H1 (cell line): ENCODE measurements around the gene FSTL4. TPM values are rescaled to one million over a fixed set of nuclear protein-coding genes. Genes with fewer than 3 reads are reported as not detected.
A peak's percentile ranks its signal among the peaks of the same experiment; 100 is the strongest.

Experiments used
- CTCF ChIA-PET: fragments of 300-600 bp; sonication (Branson Sonifier 250); formaldehyde crosslinking; loops from one replicate; lab custom pipeline; 2021; ENCODE audit not compliant: partially characterized antibody; lab: Charles Lee
- POLR2A ChIA-PET: fragments of 300-600 bp; sonication (Branson Sonifier 250); formaldehyde crosslinking; loops from one replicate; lab custom pipeline; 2021; ENCODE audit warnings: inconsistent platforms; ENCODE audit not compliant: partially characterized antibody; lab: Charles Lee
- DNase-seq, 2 experiments: peaks; one replicate each; pipeline versions ENCODE4 v3.0.0 to v3.0.0-alpha.2; 2010 to 2022; ENCODE audit warnings: low spot score in 2 of 2, low read depth in 1 of 2, mixed read lengths in 1 of 2
- FAIRE-seq: peaks from 2 replicates; lab custom pipeline; 2011; peaks lifted over from hg19 to GRCh38; lab: Jason Lieb, UNC
- H2AFZ ChIP-seq: 2 replicates; pipeline ENCODE4 v1.8.1; 2012; ENCODE audit warnings: low read length, inconsistent platforms
- H2AK5ac ChIP-seq: 2 replicates; pipeline ENCODE4 v1.6.1; 2013; ENCODE audit warnings: low read depth, low read length
- H2BK120ac ChIP-seq: replicated peaks from 2 replicates; pipeline ENCODE3; 2013; ENCODE audit warnings: low read depth, low read length, inconsistent platforms
- H2BK12ac ChIP-seq: 2 replicates; pipeline ENCODE4 v1.6.1; 2013; ENCODE audit warnings: low read depth, low read length
- H2BK15ac ChIP-seq: 2 replicates; pipeline ENCODE4 v1.6.1; 2013; ENCODE audit warnings: low read length
- H2BK20ac ChIP-seq: 2 replicates; pipeline ENCODE4 v1.6.1; 2013; ENCODE audit warnings: low read length
- H2BK5ac ChIP-seq: 2 replicates; pipeline ENCODE4 v1.6.1; 2013; ENCODE audit warnings: low read depth, low read length
- H3K14ac ChIP-seq: 2 replicates; pipeline ENCODE4 v1.6.1; 2013; ENCODE audit warnings: inconsistent platforms; ENCODE audit not compliant: insufficient read length
- H3K18ac ChIP-seq: 2 replicates; pipeline ENCODE4 v1.6.1; 2013; ENCODE audit warnings: low read length; ENCODE audit errors: extremely low read depth
- H3K23ac ChIP-seq: 2 replicates; pipeline ENCODE4 v1.6.1; 2013; ENCODE audit warnings: inconsistent platforms; ENCODE audit not compliant: insufficient read length
- H3K23me2 ChIP-seq: 2 replicates; pipeline ENCODE4 v1.6.1; 2013; ENCODE audit warnings: low read depth, low read length
- H3K27ac ChIP-seq: 2 replicates; pipeline ENCODE4 v1.6.1; 2011; ENCODE audit warnings: low read depth, low read length, inconsistent platforms
- H3K27me3 ChIP-seq, 4 experiments: replicated peaks in 1 of 4; 1 replicate in 1 of 4; 2 replicates in 3 of 4; pipeline versions ENCODE4 v1.6.1 to v1.8.1; 2011 to 2013; ENCODE audit warnings: low read length in 3 of 4, mild to moderate bottlenecking in 3 of 4, inconsistent platforms in 2 of 4, mixed read lengths in 2 of 4, moderate library complexity in 1 of 4; ENCODE audit not compliant: control insufficient read depth in 3 of 4, insufficient read depth in 3 of 4; ENCODE audit errors: extremely low read depth in 1 of 4
- H3K36me3 ChIP-seq, 4 experiments: 2 replicates each; pipeline versions ENCODE4 v1.6.1 to v1.8.1; 2011 to 2013; ENCODE audit warnings: mild to moderate bottlenecking in 4 of 4, low read length in 3 of 4, moderate library complexity in 2 of 4, control low read depth in 1 of 4, inconsistent platforms in 1 of 4; ENCODE audit not compliant: insufficient read depth in 4 of 4, control insufficient read depth in 2 of 4
- H3K4ac ChIP-seq: replicated peaks from 2 replicates; pipeline ENCODE3; 2013; ENCODE audit warnings: low read length, low read depth, mixed read lengths, inconsistent platforms; ENCODE audit not compliant: insufficient read length
- H3K4me1 ChIP-seq, 4 experiments: replicated peaks in 1 of 4; 1 replicate in 1 of 4; 2 replicates in 3 of 4; pipeline versions ENCODE4 v1.6.1 to v1.8.1; 2011 to 2013; ENCODE audit warnings: low read length in 3 of 4, inconsistent platforms in 2 of 4, mixed read lengths in 1 of 4; ENCODE audit not compliant: insufficient read depth in 4 of 4, control insufficient read depth in 3 of 4
- H3K4me2 ChIP-seq, 2 experiments: 2 replicates each; pipeline versions ENCODE4 v1.6.1 to v1.8.1; 2011 to 2013; ENCODE audit warnings: low read depth in 2 of 2, low read length in 2 of 2, control low read depth in 1 of 2, inconsistent platforms in 1 of 2, mild to moderate bottlenecking in 1 of 2; ENCODE audit not compliant: insufficient read depth in 1 of 2
- H3K4me3 ChIP-seq, 4 experiments: fragments of 200-600, 300-600 bp in 1 of 4; sonication (generic), shearing (Covaris generic), sonication (Bioruptor Twin) in 1 of 4; 2 replicates each; pipeline versions ENCODE4 v1.5.1 to v1.8.1; 2011 to 2016; ENCODE audit warnings: low read length in 4 of 4, low read depth in 3 of 4, control low read depth in 2 of 4, inconsistent platforms in 2 of 4, mild to moderate bottlenecking in 2 of 4, mixed read lengths in 1 of 4, moderate library complexity in 1 of 4; ENCODE audit not compliant: insufficient read depth in 2 of 4; ENCODE audit errors: extremely low read depth in 1 of 4
- H3K56ac ChIP-seq: replicated peaks from 2 replicates; pipeline ENCODE3; 2013; ENCODE audit warnings: low read depth, mild to moderate bottlenecking, mixed read lengths, low read length, inconsistent platforms; ENCODE audit not compliant: insufficient read length
- H3K79me1 ChIP-seq: 2 replicates; pipeline ENCODE4 v1.6.1; 2013; ENCODE audit warnings: low read depth, low read length, control low read depth
- H3K79me2 ChIP-seq, 2 experiments: 2 replicates each; pipeline versions ENCODE4 v1.6.1 to v1.8.1; 2012 to 2013; ENCODE audit warnings: low read length in 2 of 2, mild to moderate bottlenecking in 2 of 2, inconsistent platforms in 1 of 2; ENCODE audit not compliant: insufficient read depth in 2 of 2, control insufficient read depth in 1 of 2
- H3K9ac ChIP-seq, 4 experiments: replicated peaks in 1 of 4; 1 replicate in 1 of 4; 2 replicates in 3 of 4; pipeline versions ENCODE4 v1.6.1 to v1.8.1; 2011 to 2013; ENCODE audit warnings: low read depth in 3 of 4, low read length in 3 of 4, control low read depth in 2 of 4, mild to moderate bottlenecking in 2 of 4, moderate library complexity in 2 of 4, inconsistent platforms in 1 of 4; ENCODE audit errors: extremely low read depth in 1 of 4
- H3K9me3 ChIP-seq, 2 experiments: 2 replicates each; pipeline versions ENCODE4 v1.6.1 to v1.8.1; 2012 to 2013; ENCODE audit warnings: mild to moderate bottlenecking in 2 of 2, moderate library complexity in 2 of 2, control low read depth in 1 of 2, inconsistent platforms in 1 of 2, low read depth in 1 of 2, low read length in 1 of 2, mixed read lengths in 1 of 2; ENCODE audit not compliant: insufficient read depth in 2 of 2
- H4K20me1 ChIP-seq, 2 experiments: replicated peaks in 1 of 2; 2 replicates each; pipeline versions ENCODE3 to v1.8.1; 2011 to 2013; ENCODE audit warnings: inconsistent platforms in 2 of 2, low read length in 2 of 2, mild to moderate bottlenecking in 1 of 2; ENCODE audit not compliant: insufficient read depth in 2 of 2, control insufficient read depth in 1 of 2
- H4K5ac ChIP-seq: 2 replicates; pipeline ENCODE4 v1.6.1; 2013; ENCODE audit warnings: low read length, low read depth, mixed read lengths, inconsistent platforms; ENCODE audit not compliant: insufficient read length
- H4K8ac ChIP-seq: 2 replicates; pipeline ENCODE4 v1.8.0; 2013; ENCODE audit warnings: mild to moderate bottlenecking, moderate library complexity, low read length, inconsistent platforms; ENCODE audit not compliant: insufficient read depth; ENCODE audit errors: extremely low read depth
- H4K91ac ChIP-seq: replicated peaks from 2 replicates; pipeline ENCODE3; 2013; ENCODE audit warnings: low read length, mixed read lengths, inconsistent platforms; ENCODE audit not compliant: insufficient read length
- POU5F1 ChIP-seq: IDR thresholded peaks from 2 replicates; pipeline ENCODE4 v1.6.1; 2011; ENCODE audit warnings: low read depth, mild to moderate bottlenecking, low read length, moderate library complexity
- RFX5 ChIP-seq: IDR thresholded peaks from 2 replicates; pipeline ENCODE4 v1.6.1; 2011; ENCODE audit warnings: low read depth, low read length, improper control_type of control experiment, borderline replicate concordance
- RNF2 ChIP-seq: fragments of 200-900, 300-1000 bp; sonication (generic); IDR thresholded peaks from 2 replicates; pipeline ENCODE4 v1.7.1; 2016; ENCODE audit warnings: borderline replicate concordance, low read depth, mild to moderate bottlenecking, antibody characterized with exemption, low read length; ENCODE audit not compliant: poor library complexity, severe bottlenecking; ENCODE audit errors: missing control alignments
- SP2 ChIP-seq: IDR thresholded peaks from 2 replicates; pipeline ENCODE4 v1.6.1; 2012; ENCODE audit warnings: mild to moderate bottlenecking, low read length, inconsistent platforms
- TAF1 ChIP-seq: IDR thresholded peaks from 2 replicates; pipeline ENCODE4 v1.6.1; 2011; ENCODE audit warnings: mild to moderate bottlenecking, low read depth, low read length
- TCF12 ChIP-seq: IDR thresholded peaks from 2 replicates; pipeline ENCODE4 v1.6.1; 2011; ENCODE audit warnings: low read depth, mild to moderate bottlenecking, low read length
- WGBS, 2 experiments: shearing (Covaris generic) in 1 of 2; methylation state at CpG; one replicate each; pipeline versions ENCODE4 v1.1.6 to v1.1.7; 2013 to 2015; ENCODE audit warnings: low lambda C conversion rate in 2 of 2, mixed read lengths in 2 of 2, inconsistent platforms in 1 of 2, low coverage in 1 of 2, missing lambda C conversion rate in 1 of 2; ENCODE audit not compliant: insufficient replicate concordance in 2 of 2, insufficient coverage in 1 of 2, insufficient read length in 1 of 2; ENCODE audit errors: extremely low coverage in 1 of 2, missing lambda C conversion rate in 1 of 2; 5-methylcytosine and 5-hydroxymethylcytosine counted together
- polyA plus RNA-seq, 7 experiments: library from polyadenylated mRNA; depleted of rRNA in 3 of 7; stranded (reverse) in 5 of 7; unstranded in 2 of 7; fragments of >200 nt in 5 of 7; fragments of 200-250 nt in 2 of 7; gene quantifications; 1 replicate in 5 of 7; 2 replicates in 1 of 7; 4 replicates in 1 of 7; pipeline versions ENCODE4 v1.2.1 to v1.2.3, GENCODE V29; 2011 to 2013; ENCODE audit warnings: missing spikeins in 2 of 7, mixed read lengths in 2 of 7
- total RNA-seq: library from RNA; stranded (reverse); fragmentation: NEBNext Ultra II Directional; extraction: Animal tissue kit (Norgen Biotek cat#: 25700); gene quantifications from 2 replicates; pipeline ENCODE4 v1.2.1, GENCODE V29; 2021
- TF ChIP-seq, protein P1 (sequence below): IDR thresholded peaks from 2 replicates; pipeline ENCODE4 v1.6.1; 2012; ENCODE audit warnings: inconsistent platforms

Gene FSTL4
- total and polyA plus RNA-seq, 2 of the 8 experiments (the other 6 are each of a cell fraction or from before 2014, with no cell fraction given): 3.1 to 4.1 TPM

DNA sequence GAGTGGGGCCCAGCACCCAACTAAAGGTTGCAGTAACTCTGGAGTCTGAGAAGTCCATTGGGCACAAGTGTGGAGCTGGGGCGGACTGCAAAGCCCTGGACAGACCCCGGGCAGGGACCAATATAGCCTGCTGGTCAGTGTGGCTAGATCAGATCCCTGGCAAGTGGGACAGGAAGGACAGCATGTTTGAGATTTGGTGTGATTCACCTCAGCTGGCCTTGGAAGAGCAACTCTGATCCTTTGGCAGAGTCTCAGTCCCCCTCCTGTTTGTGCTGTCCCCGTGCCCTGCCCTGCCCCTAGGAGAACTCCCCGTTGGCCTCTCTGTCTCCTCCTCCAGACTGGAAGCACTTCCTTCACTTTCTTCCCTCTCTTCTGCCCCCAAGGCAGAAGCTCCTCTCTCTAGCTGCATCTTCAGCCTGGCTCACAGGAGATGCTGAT is 255.3 kb downstream of the FSTL4 start:
- FAIRE-seq (no peak), DNase-seq (peak in 1 of 2 experiments; percentile 37)
- H3K79me1 ChIP-seq: no peaks in the 10 kb centered on the region
- H3K36me3 ChIP-seq: no peaks in the 10 kb centered on the region
- no peak overlapping the region for H2AFZ ChIP-seq
- H2BK20ac ChIP-seq: no peak overlapping the region
- H3K9ac ChIP-seq: no peak overlapping the region
- H4K20me1 ChIP-seq: no peaks in the 10 kb centered on the region
- WGBS, 2 experiments: 95% methylated on average over 4 of the region's 4 CpGs; no CpG with 5 or more reads in 1 of the 2 experiments
- no peak overlapping the region for H2BK5ac ChIP-seq
- H3K4ac ChIP-seq: no peak overlapping the region
- H3K18ac ChIP-seq: no peak overlapping the region; the same call in 1 of the 2 replicates
- H3K4me2 ChIP-seq: no peak overlapping the region
- ChIA-PET POLR2A (no interaction called here), CTCF (interaction anchor here (0.8 to 2.0 kb wide), 7 partner anchors 9 to 104 kb away, joined by 3 to 13 read pairs (median 3); no protein-coding TSS in a partner anchor)
- H3K27me3 ChIP-seq: no peaks in the 10 kb centered on the region
- H2AK5ac ChIP-seq: 0 out of 2 replicates have a peak overlapping the region, but pooled peaks have one; percentile 34
- no peak overlapping the region for H3K23ac ChIP-seq
- H3K23me2 ChIP-seq: no peaks in the 10 kb centered on the region
- no peak overlapping the region for H4K5ac ChIP-seq
- H3K27ac ChIP-seq: no peak overlapping the region
- H4K8ac ChIP-seq: 0 out of 2 replicates have a peak overlapping the region, but pooled peaks have one; percentile 21
- no peak overlapping the region for H3K56ac ChIP-seq
- H2BK15ac ChIP-seq: no peak overlapping the region
- TF ChIP-seq RFX5: no peak
- no peak for TF ChIP-seq TCF12
- TF ChIP-seq, protein P1, sequence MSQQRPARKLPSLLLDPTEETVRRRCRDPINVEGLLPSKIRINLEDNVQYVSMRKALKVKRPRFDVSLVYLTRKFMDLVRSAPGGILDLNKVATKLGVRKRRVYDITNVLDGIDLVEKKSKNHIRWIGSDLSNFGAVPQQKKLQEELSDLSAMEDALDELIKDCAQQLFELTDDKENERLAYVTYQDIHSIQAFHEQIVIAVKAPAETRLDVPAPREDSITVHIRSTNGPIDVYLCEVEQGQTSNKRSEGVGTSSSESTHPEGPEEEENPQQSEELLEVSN: no peak
- no peak for TF ChIP-seq RNF2
- no peak for TF ChIP-seq SP2
- TF ChIP-seq TAF1: no peak
- no peak for TF ChIP-seq POU5F1
- peaks cover 0 to 8% (median 3%) of the 10 kb centered on the region in 4 experiments; a peak in 5 of 7 replicates for H3K4me1 ChIP-seq
- no peak overlapping the region for H2BK120ac ChIP-seq
- H2BK12ac ChIP-seq: no peak overlapping the region
- H3K4me3 ChIP-seq: no peak overlapping the region
- no peak overlapping the region for H4K91ac ChIP-seq
- H3K14ac ChIP-seq: no peak overlapping the region
- H3K9me3 ChIP-seq: no peaks in the 10 kb centered on the region
- no peaks in the 10 kb centered on the region for H3K79me2 ChIP-seq
